Adipose tissue (tissue), 3 donors: ENCODE results near the gene UNC80. TPM values are rescaled to one million over a fixed set of nuclear protein-coding genes. Genes with fewer than 3 reads are reported as not detected.

ENCODE experiments used
- H3K27ac ChIP-seq: one replicate; pipeline ENCODE4 v1.5.1; 2013; ENCODE audit warnings: low read depth, low read length
- WGBS, 3 donors: extraction: QIAGEN DNeasy Blood & Tissue Kit; methylation state at CpG; one replicate each; pipeline ENCODE4 v1.1.7; 2013; 5-methylcytosine and 5-hydroxymethylcytosine counted together
- polyA plus RNA-seq, 3 donors: library from polyadenylated mRNA; stranded (reverse); fragments of 200-250 nt; gene quantifications; one replicate each; pipeline ENCODE4 v1.2.3, GENCODE V29; 2013
- donor health status: healthy with polysubstance abuse.
- donor health status: Bipolar disorder and iron deficiency.
- donor health status: healthy.

The UNC80 gene, protein sequence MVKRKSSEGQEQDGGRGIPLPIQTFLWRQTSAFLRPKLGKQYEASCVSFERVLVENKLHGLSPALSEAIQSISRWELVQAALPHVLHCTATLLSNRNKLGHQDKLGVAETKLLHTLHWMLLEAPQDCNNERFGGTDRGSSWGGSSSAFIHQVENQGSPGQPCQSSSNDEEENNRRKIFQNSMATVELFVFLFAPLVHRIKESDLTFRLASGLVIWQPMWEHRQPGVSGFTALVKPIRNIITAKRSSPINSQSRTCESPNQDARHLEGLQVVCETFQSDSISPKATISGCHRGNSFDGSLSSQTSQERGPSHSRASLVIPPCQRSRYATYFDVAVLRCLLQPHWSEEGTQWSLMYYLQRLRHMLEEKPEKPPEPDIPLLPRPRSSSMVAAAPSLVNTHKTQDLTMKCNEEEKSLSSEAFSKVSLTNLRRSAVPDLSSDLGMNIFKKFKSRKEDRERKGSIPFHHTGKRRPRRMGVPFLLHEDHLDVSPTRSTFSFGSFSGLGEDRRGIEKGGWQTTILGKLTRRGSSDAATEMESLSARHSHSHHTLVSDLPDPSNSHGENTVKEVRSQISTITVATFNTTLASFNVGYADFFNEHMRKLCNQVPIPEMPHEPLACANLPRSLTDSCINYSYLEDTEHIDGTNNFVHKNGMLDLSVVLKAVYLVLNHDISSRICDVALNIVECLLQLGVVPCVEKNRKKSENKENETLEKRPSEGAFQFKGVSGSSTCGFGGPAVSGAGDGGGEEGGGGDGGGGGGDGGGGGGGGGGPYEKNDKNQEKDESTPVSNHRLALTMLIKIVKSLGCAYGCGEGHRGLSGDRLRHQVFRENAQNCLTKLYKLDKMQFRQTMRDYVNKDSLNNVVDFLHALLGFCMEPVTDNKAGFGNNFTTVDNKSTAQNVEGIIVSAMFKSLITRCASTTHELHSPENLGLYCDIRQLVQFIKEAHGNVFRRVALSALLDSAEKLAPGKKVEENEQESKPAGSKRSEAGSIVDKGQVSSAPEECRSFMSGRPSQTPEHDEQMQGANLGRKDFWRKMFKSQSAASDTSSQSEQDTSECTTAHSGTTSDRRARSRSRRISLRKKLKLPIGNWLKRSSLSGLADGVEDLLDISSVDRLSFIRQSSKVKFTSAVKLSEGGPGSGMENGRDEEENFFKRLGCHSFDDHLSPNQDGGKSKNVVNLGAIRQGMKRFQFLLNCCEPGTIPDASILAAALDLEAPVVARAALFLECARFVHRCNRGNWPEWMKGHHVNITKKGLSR (N-terminal part only)
- polyA plus RNA-seq, result under 1 TPM in 2 of 3 donors, not detected in 1; 0.01 to 0.41 TPM

GRCh38 chr2:209771474-209772289 is at the start of gene UNC80:
Gene UNC80 (plus strand): TSS chr2:209771832. CDS start chr2:209772073, 241 bp downstream.
- H3K27ac ChIP-seq, result no peak within 1 kb of the TSS
- WGBS, 3 donors, result 1 to 4% (median 1%) methylated on average over 33 to 73 of the region's 73 CpGs

DNA sequence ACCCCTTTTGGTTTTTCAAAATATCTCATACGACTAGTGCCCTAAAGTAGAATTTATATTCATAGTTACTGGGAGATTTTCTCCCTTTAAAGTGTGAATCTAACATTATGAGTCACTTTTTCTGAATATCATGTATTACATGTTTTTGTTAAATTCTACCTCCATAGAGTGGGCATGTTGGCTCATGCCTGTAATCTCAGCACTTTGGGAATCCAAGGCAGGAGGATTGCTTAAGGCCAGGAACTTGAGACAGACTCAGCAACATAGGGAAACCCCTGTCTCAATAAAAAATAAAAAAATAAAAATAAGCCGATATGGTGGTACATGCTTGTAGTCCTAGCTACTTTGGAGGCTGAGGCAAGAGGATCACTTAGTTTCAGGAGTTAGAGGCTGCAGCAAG is 45.3 kb upstream of the UNC80 start:
- no peak overlapping the region for H3K27ac ChIP-seq
- WGBS, 3 donors, result 91 to 94% (median 92%) methylated on average over 2 of the region's 2 CpGs

- 48 to 84% (median 72%) methylated on average over 2 of the region's 2 CpGs for WGBS, 3 donors
- H3K27ac ChIP-seq, result no peak overlapping the region
These were observed 44.6 kb upstream of the UNC80 start for GRCh38 chr2:209727077-209727476.

DNA sequence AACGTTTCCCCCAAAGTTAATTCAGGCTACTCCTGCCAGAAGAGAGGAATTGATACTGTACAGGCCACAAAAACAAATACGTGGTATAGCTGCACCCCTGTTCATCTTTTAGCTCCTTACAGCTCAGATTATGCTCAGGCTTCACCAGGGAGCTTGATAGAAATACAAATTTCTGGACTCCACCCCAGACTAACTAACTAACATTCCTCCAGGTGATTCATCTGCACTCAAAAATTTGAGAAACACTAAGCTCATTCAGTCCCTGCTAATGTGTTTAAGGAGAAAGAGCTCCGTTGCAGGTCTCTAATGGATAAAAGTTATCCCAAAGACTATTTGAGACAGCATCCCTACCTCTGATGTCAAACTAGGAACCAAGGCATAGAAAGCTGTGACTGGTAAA is 36.8 kb upstream of the UNC80 start:
- H3K27ac ChIP-seq, result no peak overlapping the region
- 74 to 83% (median 75%) methylated on average over 3 of the region's 3 CpGs for WGBS, 3 donors

DNA sequence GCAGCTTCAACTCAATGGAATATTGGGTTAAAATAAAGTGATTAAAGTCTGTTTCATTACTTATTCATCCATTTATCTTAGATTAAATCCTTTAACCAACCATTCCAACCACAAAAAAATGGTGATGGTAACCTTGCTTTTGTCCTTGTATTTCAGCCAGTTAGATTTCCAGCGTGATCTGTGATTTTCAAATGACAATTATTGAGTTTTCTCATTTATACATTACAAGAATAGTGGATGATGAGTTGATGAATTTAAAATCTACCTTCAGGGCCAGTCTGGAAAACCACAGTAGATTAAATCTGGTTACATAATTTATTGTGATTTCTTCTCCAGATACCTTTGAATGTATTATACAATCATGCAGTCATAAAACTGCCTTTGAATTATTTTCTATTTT is 29.7 kb upstream of the UNC80 start:
- WGBS, 3 donors, result 45 to 68% (median 62%) methylated on average over 1 of the region's 1 CpG
- no peak overlapping the region for H3K27ac ChIP-seq

- no peak overlapping the region for H3K27ac ChIP-seq
- WGBS, 3 donors, result 47 to 52% (median 48%) methylated on average over 3 of the region's 3 CpGs
These were observed 18.6 kb upstream of the UNC80 start for GRCh38 chr2:209753020-209753419.

DNA sequence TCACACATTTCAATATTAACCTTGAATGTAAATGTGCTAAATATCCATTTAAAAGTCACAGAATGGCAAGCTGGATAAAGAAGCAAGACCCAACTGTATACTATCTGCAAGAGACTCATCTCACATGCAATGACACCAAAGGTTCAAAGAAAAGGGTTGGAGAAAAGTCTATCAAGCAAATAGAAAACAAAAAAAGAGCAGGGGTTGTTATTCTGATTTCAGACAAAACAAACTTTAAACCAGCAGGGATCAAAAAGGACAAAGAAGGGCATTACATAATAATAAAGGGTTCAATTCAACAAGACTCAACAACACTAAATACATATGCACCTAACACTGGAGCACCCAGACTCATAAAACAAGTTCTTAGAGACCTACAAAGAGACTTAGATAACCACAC is 14.5 kb upstream of the UNC80 start:
- no peak overlapping the region for H3K27ac ChIP-seq

GRCh38 chr2:209761566-209761965 is 10.1 kb upstream of the UNC80 start:
- H3K27ac ChIP-seq, result no peak overlapping the region
- WGBS, 3 donors, result 48 to 66% (median 60%) methylated on average over 2 of the region's 2 CpGs

GRCh38 chr2:209762563-209762962 is 9.1 kb upstream of the UNC80 start:
- H3K27ac ChIP-seq, result no peak overlapping the region

GRCh38 chr2:209763106-209763505 is 8.5 kb upstream of the UNC80 start:
- 54 to 68% (median 65%) methylated on average over 3 of the region's 3 CpGs for WGBS, 3 donors
- no peak overlapping the region for H3K27ac ChIP-seq

DNA sequence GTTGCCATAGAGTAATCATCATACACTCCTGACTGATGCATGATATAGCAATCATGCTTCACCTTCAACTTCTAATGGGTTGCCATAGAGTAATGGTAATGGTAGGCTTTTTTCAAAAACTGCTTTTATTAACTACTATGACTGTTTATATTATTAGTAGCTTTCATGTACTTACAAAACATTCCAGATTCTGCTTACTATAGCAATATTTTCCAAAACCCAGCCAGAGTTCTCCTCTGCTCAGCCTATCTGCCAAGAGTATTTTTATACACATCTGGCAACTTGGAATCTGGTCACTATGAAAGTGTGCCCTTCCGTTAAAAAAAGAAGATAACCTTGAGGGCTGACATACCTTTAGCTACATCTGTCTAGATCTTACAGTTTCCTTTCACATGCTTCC is 5.0 kb upstream of the UNC80 start:
- 65 to 82% (median 82%) methylated on average over 1 of the region's 1 CpG for WGBS, 3 donors
- no peak overlapping the region for H3K27ac ChIP-seq

DNA sequence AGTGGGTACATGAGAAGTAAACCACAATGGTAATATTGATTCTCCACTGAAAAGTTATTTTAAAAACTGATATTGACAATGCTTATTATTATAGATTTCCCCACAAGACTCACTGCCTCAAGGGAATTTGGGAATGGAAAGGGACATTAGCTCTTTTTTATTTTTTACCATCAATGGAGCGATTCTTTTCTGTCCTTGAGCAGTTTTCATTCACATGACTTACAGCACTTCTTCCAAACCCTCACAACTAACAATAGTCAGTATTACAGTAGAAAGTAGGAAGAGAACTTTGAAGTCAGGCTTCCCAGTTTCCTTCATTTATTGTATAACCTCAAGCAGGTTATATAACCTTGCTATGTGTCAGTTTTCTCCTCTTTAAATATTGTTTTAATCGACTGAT is 4.3 kb upstream of the UNC80 start:
- WGBS, 3 donors, result 51 to 60% (median 58%) methylated on average over 2 of the region's 2 CpGs
- H3K27ac ChIP-seq, result no peak overlapping the region

GRCh38 chr2:209768557-209768956 is 3.1 kb upstream of the UNC80 start:
- no peak overlapping the region for H3K27ac ChIP-seq

- WGBS, 3 donors, result 4 to 18% (median 11%) methylated on average over 8 of the region's 8 CpGs
- no peak overlapping the region for H3K27ac ChIP-seq
These were observed 656 bp downstream of the UNC80 start for GRCh38 chr2:209772290-209772685.

DNA sequence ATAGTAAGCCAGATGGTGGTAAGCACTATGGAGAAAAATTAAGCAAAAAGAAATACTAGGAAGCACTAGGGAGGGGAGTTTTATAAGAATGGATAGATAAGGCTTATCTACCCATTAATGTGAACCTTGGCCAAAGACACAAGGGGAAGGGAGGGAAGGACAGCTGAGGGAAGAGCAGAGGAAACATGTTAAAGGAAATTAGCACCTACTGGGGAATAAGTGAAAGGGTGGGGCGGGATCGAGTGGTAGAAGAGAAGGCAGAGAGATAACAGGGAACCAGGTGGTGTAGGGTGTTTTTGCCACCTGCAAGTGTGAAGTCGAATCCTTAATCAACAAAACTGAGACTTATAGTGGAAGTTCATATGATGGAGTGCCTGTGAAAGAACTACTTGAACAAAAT is 1.7 kb downstream of the UNC80 start:
- 8 to 28% (median 20%) methylated on average over 3 of the region's 3 CpGs for WGBS, 3 donors
- no peak overlapping the region for H3K27ac ChIP-seq

DNA sequence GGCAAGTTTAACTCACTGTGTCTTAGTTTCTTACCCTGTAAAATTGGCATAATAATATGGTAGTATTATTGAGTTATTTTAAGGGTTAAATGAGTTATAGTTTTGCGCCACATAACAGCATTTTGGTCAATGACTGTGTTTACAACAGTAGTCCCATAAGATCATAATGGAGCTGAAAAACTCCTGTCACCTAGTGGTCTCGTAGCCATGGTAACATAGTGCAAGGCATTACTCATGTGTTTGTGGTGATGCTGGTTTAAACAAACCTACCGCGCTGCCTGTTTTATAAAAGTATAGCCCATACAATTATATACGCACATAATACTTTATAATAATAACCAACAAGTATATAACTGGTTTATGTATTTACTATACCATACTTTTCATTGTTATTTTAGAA is 15.8 kb downstream of the UNC80 start:
- 82 to 95% (median 88%) methylated on average over 5 of the region's 5 CpGs for WGBS, 3 donors
- H3K27ac ChIP-seq, result no peak overlapping the region

DNA sequence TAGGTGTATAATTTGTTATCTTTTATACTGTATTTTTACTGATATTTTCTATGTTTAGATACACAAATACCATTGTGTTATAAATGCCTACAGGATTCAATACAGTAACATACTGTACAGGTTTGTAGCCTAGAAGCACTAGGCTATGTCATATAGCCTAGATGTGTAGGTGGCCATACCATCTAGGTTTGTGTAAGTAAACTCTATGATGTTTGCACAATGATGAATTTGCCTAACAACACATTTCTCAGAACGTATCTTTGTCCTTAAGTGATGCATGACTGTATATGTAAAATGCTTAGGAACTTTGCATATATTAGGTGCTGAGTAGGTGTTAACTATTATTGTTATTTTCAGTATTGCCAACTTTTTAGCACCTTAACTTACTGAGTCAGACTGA is 17.3 kb downstream of the UNC80 start:
- 63 to 86% (median 72%) methylated on average over 1 of the region's 1 CpG for WGBS, 3 donors
- H3K27ac ChIP-seq, result no peak overlapping the region

- WGBS, 3 donors, result 48 to 69% (median 52%) methylated on average over 6 of the region's 6 CpGs
- no peak overlapping the region for H3K27ac ChIP-seq
These were observed 18.6 kb downstream of the UNC80 start for GRCh38 chr2:209790066-209790728.
